AG04449 (cell line): ENCODE measurements around the gene TMCC3.

ENCODE experiments used
- CTCF ChIA-PET: fragments of 350-600 bp; formaldehyde crosslinking; extraction: SDS; loops from one replicate; lab custom pipeline; 2021; ENCODE audit warnings: antibody characterized with exemption; lab: Yijun Ruan, JAX
- POLR2A ChIA-PET: fragments of 400-600, 350-600 bp; formaldehyde crosslinking; extraction: SDS; loops from one replicate; lab custom pipeline; 2020; ENCODE audit warnings: antibody characterized with exemption, inconsistent platforms; lab: Yijun Ruan, JAX
- DNase-seq: peaks from one replicate; pipeline ENCODE4 v3.0.0-alpha.2; 2010; ENCODE audit warnings: low read depth, low spot score
- H3K4me3 ChIP-seq: 2 replicates; pipeline ENCODE4 v1.5.1; 2011; ENCODE audit warnings: low read depth, mild to moderate bottlenecking, control low read depth, low read length
- CTCF ChIP-seq: IDR thresholded peaks from one replicate; pipeline ENCODE4 v1.5.1; 2011; ENCODE audit warnings: mild to moderate bottlenecking, moderate library complexity, low read length, control low read depth, inconsistent platforms; ENCODE audit not compliant: insufficient read depth; ENCODE audit errors: missing control alignments

The TMCC3 gene

GRCh38 chr12:94690198-94690771 lies 39.9 kb upstream of the TMCC3 start:
- ChIA-PET POLR2A (no interaction called here), CTCF (interaction anchor here (1.9 kb wide), 1 partner anchor 18 kb away, joined by 5 read pairs; no protein-coding TSS in a partner anchor)
- TF ChIP-seq CTCF: no peak
- DNase-seq: no peak
- no peak overlapping the region for H3K4me3 ChIP-seq

DNA sequence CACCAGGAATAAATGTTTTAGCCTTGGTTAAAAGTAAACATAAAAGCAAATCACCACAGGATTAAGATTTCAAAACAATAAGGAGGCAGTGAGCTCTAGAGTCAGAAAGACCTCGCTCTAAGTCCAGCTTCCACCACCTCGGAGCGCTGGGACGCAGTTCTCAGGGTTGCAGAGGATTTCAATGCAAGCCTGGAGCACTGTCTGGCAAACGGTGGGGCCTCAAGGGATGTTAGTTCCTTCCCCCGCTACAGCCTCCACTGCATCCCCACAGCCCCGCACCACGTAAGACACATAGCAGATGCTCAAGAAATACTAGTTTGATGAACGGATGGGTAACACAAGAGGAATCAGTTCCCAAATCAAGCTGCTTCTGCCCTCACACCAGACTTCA lies 39.3 kb upstream of the TMCC3 start:
- ChIA-PET POLR2A (no interaction called here), CTCF (interaction anchor here (1.9 kb wide), 1 partner anchor 17 kb away, joined by 5 read pairs; no protein-coding TSS in a partner anchor)
- no peak for TF ChIP-seq CTCF
- DNase-seq: no peak
- no peak overlapping the region for H3K4me3 ChIP-seq

DNA sequence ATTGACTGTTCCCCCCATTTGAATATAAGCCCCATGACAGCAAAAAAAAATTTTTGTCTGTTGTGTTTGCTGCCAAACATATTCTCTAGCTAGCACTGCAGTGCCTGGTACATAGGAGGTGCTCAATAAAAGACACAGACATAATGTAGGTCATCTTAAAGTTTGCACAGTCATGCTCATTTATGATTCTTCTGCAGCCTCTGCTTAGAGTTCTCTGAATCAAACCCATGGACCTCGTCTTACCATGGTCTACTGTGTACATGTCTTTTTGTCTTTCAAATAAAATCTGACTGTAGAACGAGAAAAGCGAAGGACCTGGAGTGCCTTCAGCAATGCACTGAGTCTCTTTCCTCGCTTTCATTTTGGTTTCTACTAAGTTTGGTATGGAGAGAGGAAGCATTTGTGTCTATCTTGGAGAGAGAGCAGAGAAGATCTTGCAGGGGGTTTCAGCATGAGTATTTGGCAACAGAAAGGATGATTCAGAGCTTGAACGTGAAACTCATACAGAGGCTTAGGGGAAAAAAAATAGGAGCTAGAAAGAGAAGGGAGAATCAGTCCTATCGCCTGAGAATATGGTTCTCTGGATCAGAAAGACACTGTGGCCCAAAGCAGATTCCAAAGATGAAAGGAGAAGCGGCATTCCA lies 38.8 kb upstream of the TMCC3 start:
- CTCF ChIA-PET: interaction anchor here (1.9 kb wide), 1 partner anchor 16 kb away, joined by 5 read pairs; no protein-coding TSS in a partner anchor
- no peak for DNase-seq
- POLR2A ChIA-PET: no interaction called here
- TF ChIP-seq CTCF: no peak
- no peak overlapping the region for H3K4me3 ChIP-seq

DNA sequence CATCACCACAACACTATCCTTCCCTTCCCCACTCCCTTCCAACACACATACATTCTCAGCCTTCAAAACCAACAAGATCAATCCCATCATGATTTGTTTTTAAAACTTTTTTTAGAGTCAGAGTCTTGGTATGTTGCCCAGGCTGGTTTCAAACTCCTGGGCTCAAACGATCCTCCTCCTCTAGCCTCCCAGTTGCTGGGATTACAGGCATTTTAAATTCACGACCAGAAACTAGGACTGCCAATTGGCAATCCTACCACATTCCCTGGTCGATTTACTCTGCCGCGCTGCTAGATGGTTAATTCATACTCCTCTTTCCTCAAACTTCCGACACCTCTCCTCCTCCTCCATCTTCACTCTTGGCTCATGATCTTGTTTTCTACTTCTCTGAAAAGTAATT lies 37.5 kb upstream of the TMCC3 start:
- ChIA-PET CTCF (no interaction called here), POLR2A (no interaction called here)
- no peak for TF ChIP-seq CTCF
- DNase-seq: no peak
- H3K4me3 ChIP-seq: no peak overlapping the region

- no peak for TF ChIP-seq CTCF
- CTCF ChIA-PET: no interaction called here
- DNase-seq: no peak
- POLR2A ChIA-PET: no interaction called here
- H3K4me3 ChIP-seq: no peak overlapping the region
These were observed 36.7 kb upstream of the TMCC3 start for GRCh38 chr12:94686834-94687628.
